Esophagus squamous epithelium (tissue), 4 donors: ENCODE data around the gene SLC15A4.

Source experiments
- POLR2A ChIP-seq, 4 donors: fragments of 450-650 bp; IDR thresholded peaks; one replicate each; pipeline ENCODE4 v1.6.1; 2017; ENCODE audit warnings: antibody characterized with exemption in 4 of 4, mild to moderate bottlenecking in 4 of 4, moderate library complexity in 3 of 4
- TF ChIP-seq, protein P1 (sequence below), 6 experiments: fragments of 450-650 bp in 4 of 6; fragments of 200-600 bp in 2 of 6; sonication (generic) in 2 of 6; IDR thresholded peaks; one replicate each; pipeline ENCODE4 v1.5.1; 2016 to 2019; ENCODE audit warnings: antibody characterized with exemption in 6 of 6, mild to moderate bottlenecking in 4 of 6, moderate library complexity in 4 of 6

DNA sequence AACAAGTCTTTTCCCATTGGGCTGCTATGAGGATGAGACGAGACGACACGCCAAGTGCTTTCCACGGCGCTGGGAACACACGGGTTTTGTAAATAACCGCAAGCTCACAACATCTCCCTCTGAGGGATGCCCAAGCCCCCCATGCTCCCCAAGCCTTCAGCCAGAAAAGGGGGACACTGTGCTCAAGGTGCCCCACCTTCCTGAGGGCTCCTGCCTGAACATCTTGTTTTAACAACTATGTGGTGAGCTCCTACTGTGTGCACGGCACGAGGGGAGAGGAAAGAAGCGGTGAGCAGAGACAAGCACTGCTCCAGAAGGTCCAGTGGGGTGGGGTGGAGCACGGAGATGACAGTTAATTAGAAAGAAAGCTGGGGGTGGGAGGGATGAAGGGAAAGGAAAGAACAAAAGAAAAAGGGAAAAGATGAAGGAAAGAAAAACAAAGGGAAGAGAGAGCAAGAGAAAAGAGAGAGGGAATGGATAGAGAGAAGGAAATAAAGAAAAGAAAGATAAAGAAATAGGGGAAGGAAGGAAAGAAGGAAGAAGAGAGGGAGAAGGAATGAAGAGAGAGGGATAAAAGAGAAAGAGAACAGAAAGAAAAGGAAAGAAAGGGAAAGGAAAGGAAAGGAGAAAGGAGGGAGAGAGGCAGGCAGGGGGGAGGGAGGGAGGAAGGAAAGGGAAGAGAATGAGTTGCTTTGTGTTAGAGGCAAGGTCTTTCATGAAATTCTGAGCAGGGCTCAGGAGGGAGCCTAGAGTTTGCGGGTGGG lies 56.8 kb downstream of the SLC15A4 start:
- TF ChIP-seq, protein P1, sequence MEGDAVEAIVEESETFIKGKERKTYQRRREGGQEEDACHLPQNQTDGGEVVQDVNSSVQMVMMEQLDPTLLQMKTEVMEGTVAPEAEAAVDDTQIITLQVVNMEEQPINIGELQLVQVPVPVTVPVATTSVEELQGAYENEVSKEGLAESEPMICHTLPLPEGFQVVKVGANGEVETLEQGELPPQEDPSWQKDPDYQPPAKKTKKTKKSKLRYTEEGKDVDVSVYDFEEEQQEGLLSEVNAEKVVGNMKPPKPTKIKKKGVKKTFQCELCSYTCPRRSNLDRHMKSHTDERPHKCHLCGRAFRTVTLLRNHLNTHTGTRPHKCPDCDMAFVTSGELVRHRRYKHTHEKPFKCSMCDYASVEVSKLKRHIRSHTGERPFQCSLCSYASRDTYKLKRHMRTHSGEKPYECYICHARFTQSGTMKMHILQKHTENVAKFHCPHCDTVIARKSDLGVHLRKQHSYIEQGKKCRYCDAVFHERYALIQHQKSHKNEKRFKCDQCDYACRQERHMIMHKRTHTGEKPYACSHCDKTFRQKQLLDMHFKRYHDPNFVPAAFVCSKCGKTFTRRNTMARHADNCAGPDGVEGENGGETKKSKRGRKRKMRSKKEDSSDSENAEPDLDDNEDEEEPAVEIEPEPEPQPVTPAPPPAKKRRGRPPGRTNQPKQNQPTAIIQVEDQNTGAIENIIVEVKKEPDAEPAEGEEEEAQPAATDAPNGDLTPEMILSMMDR (IDR thresholded peaks at IDR 0.05), result no peak
- no peak for TF ChIP-seq POLR2A (IDR thresholded peaks at IDR 0.05)
